Measurements from ENCODE around the gene CRIM1.

Gene CRIM1

GRCh38 chr2:36540986-36541754 lies 185.6 kb downstream of the CRIM1 start:
- no peaks in the 10 kb centered on the region for H3K27me3 Mint-ChIP-seq
- no peak overlapping the region for H3K4me3 Mint-ChIP-seq
- peaks cover 49% of the 10 kb centered on the region for H3K36me3 Mint-ChIP-seq (ENCODE audit: low read depth)
- H3K27ac Mint-ChIP-seq: no peak overlapping the region
- H3K4me1 Mint-ChIP-seq (ENCODE audit: low read depth): no peaks in the 10 kb centered on the region
- peaks cover 3% of the 10 kb centered on the region for H3K9me3 Mint-ChIP-seq

- no peaks in the 10 kb centered on the region for H3K27me3 Mint-ChIP-seq
- peaks cover 3% of the 10 kb centered on the region for H3K9me3 Mint-ChIP-seq
- no peak overlapping the region for H3K27ac Mint-ChIP-seq
- no peak overlapping the region for H3K4me3 Mint-ChIP-seq
- peaks cover 55% of the 10 kb centered on the region for H3K36me3 Mint-ChIP-seq (ENCODE audit: low read depth)
- no peaks in the 10 kb centered on the region for H3K4me1 Mint-ChIP-seq (ENCODE audit: low read depth)
Observed at GRCh38 chr2:36541891-36542595, 186.5 kb downstream of the CRIM1 start.

DNA sequence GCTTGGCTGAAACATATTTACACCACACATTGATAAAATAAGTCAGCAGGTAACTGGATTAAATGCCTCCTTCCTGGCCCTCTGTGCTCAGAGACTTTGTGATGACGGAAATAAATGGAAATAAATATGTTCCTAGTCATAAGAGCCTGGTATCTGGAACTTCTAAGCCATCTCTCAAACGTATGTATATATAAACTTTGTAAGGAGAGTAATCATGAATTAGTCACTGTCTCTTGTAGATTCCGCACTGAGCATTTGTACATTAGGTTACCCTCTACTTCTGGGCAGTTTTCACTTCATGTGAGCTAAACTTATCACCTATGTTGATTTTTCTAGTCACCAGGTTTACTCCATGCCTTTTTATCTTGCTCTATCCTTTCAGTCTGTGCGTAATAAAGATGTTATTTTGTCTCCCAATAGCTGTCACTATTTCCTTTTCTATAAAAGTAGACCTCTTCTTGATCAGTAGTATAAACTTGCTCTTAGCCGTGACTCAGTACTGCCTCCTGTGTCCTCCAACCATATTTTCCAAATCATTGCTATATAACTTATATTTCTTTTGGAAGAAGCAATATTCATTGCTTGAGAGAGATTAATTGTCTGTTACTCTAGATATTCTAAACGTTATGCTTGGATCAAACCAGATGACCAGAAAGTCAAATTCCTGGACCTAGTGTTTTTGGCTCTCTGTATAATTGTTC lies 189.2 kb downstream of the CRIM1 start:
- Mint-ChIP-seq H3K27me3 (no peaks in the 10 kb centered on the region), H3K9me3 (no peaks in the 10 kb centered on the region), H3K27ac (no peak overlapping the region), H3K36me3 (ENCODE audit: low read depth) (peaks cover 67% of the 10 kb centered on the region), H3K4me3 (no peak overlapping the region), H3K4me1 (ENCODE audit: low read depth) (peaks cover 6% of the 10 kb centered on the region)

DNA sequence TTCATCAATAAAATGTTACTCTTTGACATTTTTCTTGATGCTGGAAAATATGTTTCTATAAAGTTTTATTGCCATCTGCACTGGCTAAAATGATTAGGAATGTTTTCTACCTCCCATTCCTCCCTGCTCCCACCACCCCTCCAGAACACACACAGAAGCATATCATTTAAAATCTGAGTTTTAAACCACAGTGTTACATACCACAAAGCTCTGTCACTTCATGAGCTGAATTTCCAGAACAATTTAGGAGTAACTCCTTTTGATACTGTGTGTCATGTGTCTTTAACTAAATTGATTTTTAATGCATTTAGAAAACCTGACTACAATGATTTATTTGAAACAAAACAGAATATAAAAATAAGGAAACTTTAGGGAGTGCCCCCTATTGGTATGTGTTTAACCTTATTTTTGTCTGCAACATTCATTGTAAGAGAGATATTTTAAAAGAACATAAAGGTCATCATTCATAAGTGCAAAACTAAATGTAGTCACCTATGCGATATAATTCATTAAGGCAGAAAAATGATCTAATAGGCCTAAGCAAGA lies 190.4 kb downstream of the CRIM1 start:
- Mint-ChIP-seq H3K27me3 (no peaks in the 10 kb centered on the region), H3K9me3 (no peaks in the 10 kb centered on the region), H3K4me3 (no peak overlapping the region), H3K36me3 (ENCODE audit: low read depth) (peaks cover 71% of the 10 kb centered on the region), H3K27ac (no peak overlapping the region), H3K4me1 (ENCODE audit: low read depth) (peaks cover 10% of the 10 kb centered on the region)

GRCh38 chr2:36547906-36548305 lies 192.3 kb downstream of the CRIM1 start:
- H3K4me1 Mint-ChIP-seq (ENCODE audit: low read depth): peaks cover 10% of the 10 kb centered on the region
- no peak overlapping the region for H3K4me3 Mint-ChIP-seq
- no peak overlapping the region for H3K27ac Mint-ChIP-seq
- peaks cover 72% of the 10 kb centered on the region for H3K36me3 Mint-ChIP-seq (ENCODE audit: low read depth)
- no peaks in the 10 kb centered on the region for H3K9me3 Mint-ChIP-seq
- no peaks in the 10 kb centered on the region for H3K27me3 Mint-ChIP-seq

DNA sequence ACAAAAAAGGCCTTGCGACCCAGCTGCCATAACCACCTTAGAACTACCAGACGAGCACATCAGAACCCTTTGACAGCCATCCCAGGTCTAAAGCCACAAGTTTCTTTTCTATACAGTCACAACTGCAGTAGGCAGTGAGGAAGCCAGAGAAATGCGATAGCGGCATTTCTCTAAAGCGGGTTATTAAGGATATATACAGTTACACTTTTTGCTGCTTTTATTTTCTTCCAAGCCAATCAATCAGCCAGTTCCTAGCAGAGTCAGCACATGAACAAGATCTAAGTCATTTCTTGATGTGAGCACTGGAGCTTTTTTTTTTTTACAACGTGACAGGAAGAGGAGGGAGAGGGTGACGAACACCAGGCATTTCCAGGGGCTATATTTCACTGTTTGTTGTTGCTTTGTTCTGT lies 193.6 kb downstream of the CRIM1 start:
- Mint-ChIP-seq H3K4me3 (no peak overlapping the region), H3K9me3 (no peaks in the 10 kb centered on the region), H3K27me3 (no peaks in the 10 kb centered on the region), H3K36me3 (ENCODE audit: low read depth) (peaks cover 74% of the 10 kb centered on the region), H3K4me1 (ENCODE audit: low read depth) (peaks cover 10% of the 10 kb centered on the region), H3K27ac (no peak overlapping the region)

DNA sequence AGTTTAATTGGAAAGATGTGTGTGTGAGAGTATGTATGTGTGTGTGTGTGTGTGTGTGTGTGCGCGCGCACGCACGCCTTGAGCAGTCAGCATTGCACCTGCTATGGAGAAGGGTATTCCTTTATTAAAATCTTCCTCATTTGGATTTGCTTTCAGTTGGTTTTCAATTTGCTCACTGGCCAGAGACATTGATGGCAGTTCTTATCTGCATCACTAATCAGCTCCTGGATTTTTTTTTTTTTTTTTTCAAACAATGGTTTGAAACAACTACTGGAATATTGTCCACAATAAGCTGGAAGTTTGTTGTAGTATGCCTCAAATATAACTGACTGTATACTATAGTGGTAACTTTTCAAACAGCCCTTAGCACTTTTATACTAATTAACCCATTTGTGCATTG lies 194.4 kb downstream of the CRIM1 start:
- Mint-ChIP-seq H3K27me3 (no peaks in the 10 kb centered on the region), H3K4me1 (ENCODE audit: low read depth) (peaks cover 10% of the 10 kb centered on the region), H3K9me3 (no peaks in the 10 kb centered on the region), H3K36me3 (ENCODE audit: low read depth) (peaks cover 71% of the 10 kb centered on the region), H3K4me3 (no peak overlapping the region), H3K27ac (no peak overlapping the region)

DNA sequence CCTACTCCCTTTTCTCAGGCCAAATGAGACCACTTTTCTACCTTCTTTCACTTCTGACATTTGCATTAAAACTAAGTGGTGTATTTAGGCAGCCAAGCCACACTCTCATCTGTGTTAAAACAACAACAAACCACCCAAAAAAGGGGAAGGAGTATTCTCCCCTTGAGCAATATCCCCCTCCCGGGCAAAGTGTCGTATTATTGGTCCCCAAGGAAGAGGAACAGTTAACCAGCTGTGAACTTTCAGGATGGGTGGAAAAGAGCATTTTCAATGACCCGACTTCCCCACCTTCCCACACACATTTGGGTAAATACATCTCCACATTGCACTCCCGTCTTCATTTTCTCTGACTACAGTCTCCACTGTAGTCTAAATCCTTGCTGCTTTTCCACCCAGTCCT lies 198.1 kb downstream of the CRIM1 start:
- Mint-ChIP-seq H3K4me3 (no peak overlapping the region), H3K27me3 (no peaks in the 10 kb centered on the region), H3K27ac (peak overlapping the region; percentile 18), H3K4me1 (ENCODE audit: low read depth) (peaks cover 10% of the 10 kb centered on the region), H3K9me3 (no peaks in the 10 kb centered on the region), H3K36me3 (ENCODE audit: low read depth) (peaks cover 45% of the 10 kb centered on the region)

- Mint-ChIP-seq H3K4me3 (no peak overlapping the region), H3K4me1 (ENCODE audit: low read depth) (peaks cover 5% of the 10 kb centered on the region), H3K9me3 (no peaks in the 10 kb centered on the region), H3K27me3 (no peaks in the 10 kb centered on the region), H3K27ac (no peak overlapping the region), H3K36me3 (ENCODE audit: low read depth) (peaks cover 42% of the 10 kb centered on the region)
Observed at GRCh38 chr2:36554531-36554930, 199.0 kb downstream of the CRIM1 start.

GRCh38 chr2:36555789-36556188 lies 200.2 kb downstream of the CRIM1 start:
- Mint-ChIP-seq H3K4me3 (no peak overlapping the region), H3K9me3 (no peaks in the 10 kb centered on the region), H3K4me1 (ENCODE audit: low read depth) (no peaks in the 10 kb centered on the region), H3K36me3 (ENCODE audit: low read depth) (peaks cover 44% of the 10 kb centered on the region), H3K27ac (no peak overlapping the region), H3K27me3 (no peaks in the 10 kb centered on the region)

DNA sequence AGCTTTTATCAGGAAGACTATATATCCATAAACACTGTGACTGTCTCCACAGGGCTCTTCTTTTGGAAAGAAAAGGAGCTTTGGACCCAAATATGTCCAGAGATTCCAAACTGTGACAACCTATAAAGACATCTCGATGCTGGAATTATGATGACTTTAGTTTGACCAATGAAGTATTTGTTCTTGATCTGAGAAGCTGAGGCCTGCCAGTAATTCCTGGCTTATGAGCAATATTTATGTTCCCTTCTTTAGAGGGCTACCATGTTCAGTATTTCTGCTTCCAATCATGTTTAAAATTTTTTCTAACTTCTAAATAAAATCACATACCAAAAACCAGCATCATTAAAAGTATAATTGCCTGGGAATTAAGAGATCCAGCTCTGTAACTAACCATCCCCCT lies 201.3 kb downstream of the CRIM1 start:
- Mint-ChIP-seq H3K4me1 (ENCODE audit: low read depth) (no peaks in the 10 kb centered on the region), H3K9me3 (no peaks in the 10 kb centered on the region), H3K27ac (no peak overlapping the region), H3K36me3 (ENCODE audit: low read depth) (peaks cover 45% of the 10 kb centered on the region), H3K27me3 (no peaks in the 10 kb centered on the region), H3K4me3 (no peak overlapping the region)

DNA sequence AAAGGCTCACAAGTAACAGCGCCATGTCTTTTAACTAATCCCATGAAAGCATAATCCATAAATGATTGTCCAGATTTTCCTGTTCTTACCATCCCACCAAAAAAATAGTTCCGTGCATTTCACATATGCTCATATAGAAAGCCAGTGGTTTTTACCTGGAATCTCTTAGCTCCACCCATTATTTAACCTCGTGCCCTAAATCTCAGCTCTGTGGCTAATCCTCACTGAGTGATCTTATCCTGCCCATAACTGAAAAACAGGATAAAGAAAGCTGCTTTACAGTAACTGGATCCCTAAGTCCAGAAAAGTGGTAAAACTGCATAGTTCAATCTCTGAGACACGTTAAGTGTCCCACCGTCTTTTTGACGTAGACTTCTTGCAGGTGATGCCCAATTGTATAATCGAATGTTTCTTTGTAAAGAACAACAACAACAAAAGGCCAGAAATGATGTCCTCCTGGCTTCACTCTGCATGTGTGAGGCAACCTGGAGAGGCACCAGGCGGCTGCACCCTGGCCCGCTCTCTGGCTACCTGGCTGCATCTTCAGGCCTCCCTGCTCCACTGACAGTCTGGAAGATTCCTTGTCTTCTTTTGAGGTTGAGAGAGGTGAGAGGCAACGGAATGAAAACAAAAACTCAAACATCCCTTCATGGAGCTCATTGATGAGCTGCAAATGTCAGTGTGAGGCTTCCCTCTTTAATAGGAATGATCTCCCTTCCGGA lies 203.8 kb downstream of the CRIM1 start:
- no peaks in the 10 kb centered on the region for H3K27me3 Mint-ChIP-seq
- no peak overlapping the region for H3K27ac Mint-ChIP-seq
- H3K36me3 Mint-ChIP-seq (ENCODE audit: low read depth): peaks cover 38% of the 10 kb centered on the region
- no peaks in the 10 kb centered on the region for H3K9me3 Mint-ChIP-seq
- H3K4me1 Mint-ChIP-seq (ENCODE audit: low read depth): no peaks in the 10 kb centered on the region
- H3K4me3 Mint-ChIP-seq: no peak overlapping the region

GRCh38 chr2:36560726-36561125 lies 205.1 kb downstream of the CRIM1 start:
- Mint-ChIP-seq H3K27me3 (no peaks in the 10 kb centered on the region), H3K4me3 (no peak overlapping the region), H3K9me3 (no peaks in the 10 kb centered on the region), H3K27ac (no peak overlapping the region), H3K36me3 (ENCODE audit: low read depth) (peaks cover 40% of the 10 kb centered on the region), H3K4me1 (ENCODE audit: low read depth) (no peaks in the 10 kb centered on the region)

- no peak overlapping the region for H3K27ac Mint-ChIP-seq
- H3K9me3 Mint-ChIP-seq: no peaks in the 10 kb centered on the region
- H3K4me1 Mint-ChIP-seq (ENCODE audit: low read depth): no peaks in the 10 kb centered on the region
- H3K36me3 Mint-ChIP-seq (ENCODE audit: low read depth): peaks cover 44% of the 10 kb centered on the region
- H3K27me3 Mint-ChIP-seq: no peaks in the 10 kb centered on the region
- no peak overlapping the region for H3K4me3 Mint-ChIP-seq
Observed at GRCh38 chr2:36561237-36561944, 205.8 kb downstream of the CRIM1 start.

All from stimulated activated naive CD8-positive, alpha-beta T cell treated with anti-CD3 and anti-CD28 coated beads, Interleukin-15, Interleukin-2, amounts not matched to agents 100 ng/mL and 50 ng/mL, for 24 hours (primary cell).